Activated gamma-delta T cell (primary cell): ENCODE data around the gene GSTM4.
A peak's percentile ranks its signal among the peaks of the same experiment; 100 is the strongest.
"Not testable (repeated sequence)": the region's sequence is repeated elsewhere in the genome, so short reads cannot be mapped to it uniquely, and the experiment has no call there.

ENCODE experiments used
- DNase-seq: peaks from one replicate; lab custom pipeline; 2025; lab: John Stamatoyannopoulos, UW

GSTM4 gene

DNA sequence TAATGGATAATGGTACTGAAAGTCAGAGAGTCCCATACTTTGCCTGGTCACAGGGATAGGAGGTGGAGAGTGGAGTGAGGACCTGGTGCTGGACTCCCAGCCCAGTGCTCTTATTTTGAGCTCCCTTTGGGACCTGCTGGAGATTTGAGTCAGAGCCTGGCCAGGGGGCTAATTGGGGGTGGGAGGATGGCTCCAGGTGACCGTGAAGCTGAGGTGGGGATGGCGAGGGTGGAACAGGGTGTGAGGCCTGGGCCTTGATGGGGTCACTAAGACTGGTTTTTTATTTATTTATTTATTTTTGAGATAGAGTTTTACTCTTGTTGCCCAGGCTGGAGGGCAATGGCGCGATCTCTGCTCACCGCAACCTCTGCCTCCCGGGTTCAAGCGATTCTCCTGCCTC, 18.5 kb upstream of the GSTM4 start:
- DNase-seq: no peak

DNA sequence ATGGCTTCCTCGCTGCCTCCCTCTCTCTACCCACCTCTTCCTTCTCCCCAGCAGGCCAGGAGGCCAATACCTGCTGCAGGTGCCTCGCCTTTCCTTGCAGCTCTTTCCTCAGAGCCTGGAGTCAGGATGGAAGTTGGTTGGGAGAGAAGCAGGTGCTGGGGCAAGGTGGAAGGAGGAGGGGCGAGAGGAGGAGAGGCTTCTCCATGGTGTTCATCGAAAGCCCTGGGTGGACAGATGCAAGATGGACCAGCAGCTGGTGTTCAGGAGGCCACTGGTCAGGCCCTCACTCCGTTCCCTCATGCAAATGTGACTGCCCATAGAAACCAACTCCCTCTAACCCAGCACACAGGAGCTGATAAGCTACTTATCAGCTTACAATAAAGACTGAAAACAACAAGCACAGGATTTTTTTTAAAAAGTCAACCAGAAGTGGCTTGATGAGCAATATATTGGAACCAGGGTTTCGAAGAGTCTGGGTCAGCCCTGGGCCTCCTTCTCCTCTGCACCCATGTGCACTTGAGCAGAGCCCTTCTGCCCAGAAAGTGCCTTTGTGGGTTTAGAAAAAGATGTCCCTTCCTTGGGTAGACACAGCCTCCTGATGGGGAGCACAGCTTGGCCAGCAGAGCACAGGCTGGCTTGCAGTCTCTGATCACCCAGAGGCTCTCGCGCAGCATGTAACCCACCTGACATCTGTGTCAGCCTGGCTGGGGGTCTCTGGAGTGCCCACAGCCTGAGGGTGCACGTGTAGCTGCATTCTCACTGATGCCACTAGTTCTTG, 16.6 kb upstream of the GSTM4 start:
- DNase-seq: no peak

DNA sequence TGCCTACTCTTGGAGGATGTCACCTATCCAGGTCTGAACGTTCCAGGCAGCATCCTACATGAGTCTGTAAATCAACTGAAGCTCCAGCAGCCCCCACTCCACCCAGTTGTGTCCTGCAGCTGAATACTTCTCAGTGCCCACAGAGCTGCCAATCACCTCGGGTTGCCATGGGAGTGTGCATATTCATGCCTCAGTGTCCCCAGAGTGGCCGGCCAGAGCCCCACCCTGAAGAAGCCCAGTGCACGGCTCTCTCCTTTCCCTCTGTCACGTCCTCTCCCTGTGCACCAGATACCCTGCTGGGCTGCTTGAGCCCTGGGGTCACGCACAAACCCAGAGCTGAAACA, 16.1 kb upstream of the GSTM4 start:
- DNase-seq: no peak

GRCh38 chr1:109640285-109640865, 15.5 kb upstream of the GSTM4 start:
- DNase-seq: no peak

GRCh38 chr1:109641078-109641740, 14.7 kb upstream of the GSTM4 start:
- DNase-seq: no peak

GRCh38 chr1:109641861-109642260, 14.0 kb upstream of the GSTM4 start:
- DNase-seq: no peak

GRCh38 chr1:109642626-109643025, 13.3 kb upstream of the GSTM4 start:
- DNase-seq: no peak

GRCh38 chr1:109643385-109644230, 12.3 kb upstream of the GSTM4 start:
- DNase-seq: peak; percentile 64

DNA sequence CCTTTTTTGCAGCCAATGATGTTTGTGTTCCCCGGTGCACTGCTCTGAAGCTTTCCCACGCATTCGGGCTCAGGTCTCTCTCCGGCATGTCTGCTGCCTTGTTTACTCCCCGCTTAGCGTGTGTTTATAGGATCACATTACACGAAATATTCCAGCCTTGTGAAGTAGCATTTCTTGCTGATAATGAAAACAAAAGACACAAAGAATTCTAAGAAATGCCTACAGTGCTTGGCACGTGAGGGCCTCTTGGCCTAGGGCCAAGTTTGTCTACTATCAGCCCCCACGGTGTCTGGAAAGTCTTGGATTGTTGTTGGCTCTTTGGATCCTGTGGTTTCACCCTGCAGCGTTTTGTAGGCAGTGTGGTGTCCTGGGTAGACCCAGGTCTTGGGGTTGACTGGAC, 11.2 kb upstream of the GSTM4 start:
- no peak for DNase-seq

DNA sequence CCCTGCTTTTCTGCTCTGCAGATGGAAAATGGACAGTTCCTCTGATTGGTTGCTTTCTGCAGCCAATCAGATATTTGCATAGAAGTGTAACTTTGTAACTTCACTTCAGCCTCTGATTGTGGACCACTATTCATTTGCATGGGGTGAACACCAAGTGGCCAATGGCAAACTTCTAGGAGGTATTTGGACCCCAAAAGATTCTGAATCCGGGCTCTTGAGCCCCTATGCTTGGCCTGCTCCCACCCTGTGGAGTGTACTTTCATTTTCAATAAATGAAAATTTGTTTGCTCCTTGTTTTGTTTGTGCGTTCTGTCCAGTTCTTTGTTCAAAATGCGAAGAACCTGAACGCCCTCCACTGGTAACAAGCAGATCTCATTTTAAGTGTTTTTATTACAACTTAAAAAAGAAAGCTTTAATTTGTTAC, 6.4 kb upstream of the GSTM4 start:
- DNase-seq: no peak

- DNase-seq: no peak
These were observed 5.3 kb upstream of the GSTM4 start for GRCh38 chr1:109650609-109651008.

DNA sequence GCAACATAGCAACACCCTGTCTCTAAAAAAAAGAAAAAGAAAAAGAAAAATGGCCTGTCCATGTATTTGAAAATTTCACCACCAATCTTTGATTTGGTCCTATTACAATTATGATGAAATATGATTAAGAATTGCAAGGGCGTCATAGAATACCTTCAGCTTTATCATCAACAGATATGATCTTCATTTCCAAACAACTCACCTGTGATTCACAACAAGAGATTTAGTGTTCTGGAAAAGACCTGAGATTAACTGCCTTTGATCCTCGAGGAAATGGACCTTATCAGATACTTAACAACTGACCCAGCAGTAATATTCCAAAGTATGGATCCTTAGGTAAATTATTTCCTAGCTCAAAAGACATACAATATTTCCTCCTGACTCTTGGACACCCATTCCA, 3.5 kb upstream of the GSTM4 start:
- DNase-seq: no peak

- no peak for DNase-seq
These were observed 2.6 kb upstream of the GSTM4 start for GRCh38 chr1:109653306-109653705.

DNA sequence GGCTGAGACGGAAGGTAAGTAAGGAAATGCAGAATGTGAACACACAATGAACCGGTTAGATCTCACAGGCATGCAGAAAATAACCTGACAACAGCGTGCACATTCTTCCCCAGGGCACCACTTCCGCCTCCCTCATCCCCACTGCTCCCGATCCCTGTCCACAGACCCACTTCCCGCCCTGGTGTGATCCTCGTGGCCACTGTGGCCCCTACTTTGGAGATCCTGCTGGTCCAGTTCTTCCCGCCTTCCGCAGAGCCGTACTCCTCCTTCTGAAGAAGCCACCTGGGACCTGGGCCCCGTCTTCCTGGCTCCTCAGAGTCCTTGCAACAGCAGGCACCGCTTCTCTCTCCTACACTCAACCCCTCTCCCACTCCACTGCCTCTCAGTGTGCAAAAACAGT, 1.4 kb upstream of the GSTM4 start:
- no peak for DNase-seq

GRCh38 chr1:109657395-109657794, 1.5 kb downstream of the GSTM4 start:
- no peak for DNase-seq

DNA sequence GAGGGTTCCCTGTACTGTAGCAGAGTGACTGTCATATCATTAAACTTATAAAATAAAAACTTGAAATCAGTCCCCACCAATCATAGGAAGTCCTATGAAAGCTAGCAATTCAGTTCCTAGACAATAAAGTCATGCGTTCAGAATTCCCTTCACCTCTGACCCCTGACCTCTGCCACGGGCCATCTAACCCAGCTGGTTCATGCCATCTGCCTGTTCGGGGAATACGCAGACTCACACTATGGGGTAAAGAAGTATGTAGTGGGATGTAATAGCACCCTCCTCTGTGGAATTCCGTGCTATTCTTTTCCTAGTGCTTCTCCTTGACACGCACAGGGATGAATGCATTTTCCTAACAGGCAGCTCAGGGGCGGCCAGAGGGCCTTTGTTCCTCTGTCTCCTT, 2.1 kb downstream of the GSTM4 start:
- no peak for DNase-seq

DNA sequence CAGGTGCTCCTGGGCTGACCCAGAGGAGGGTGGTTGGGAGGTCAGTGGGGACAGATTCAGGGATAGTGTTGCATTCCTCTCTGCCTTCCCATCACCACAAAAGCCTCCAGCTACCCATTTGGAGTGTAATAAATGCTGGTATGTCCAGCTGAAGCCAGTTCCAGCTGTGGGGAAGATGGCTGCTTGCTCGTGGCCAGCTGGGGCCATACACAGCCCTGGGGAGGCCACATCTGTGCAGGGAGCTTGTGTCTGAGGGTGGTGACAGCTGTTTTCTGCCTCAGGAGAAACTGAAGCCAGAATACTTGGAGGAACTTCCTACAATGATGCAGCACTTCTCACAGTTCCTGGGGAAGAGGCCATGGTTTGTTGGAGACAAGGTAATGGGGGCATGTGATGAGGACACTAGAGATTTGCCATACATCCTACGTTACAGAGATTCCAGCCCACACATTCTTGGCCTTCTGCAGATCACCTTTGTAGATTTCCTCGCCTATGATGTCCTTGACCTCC, 2.7 kb downstream of the GSTM4 start:
- DNase-seq: no peak

DNA sequence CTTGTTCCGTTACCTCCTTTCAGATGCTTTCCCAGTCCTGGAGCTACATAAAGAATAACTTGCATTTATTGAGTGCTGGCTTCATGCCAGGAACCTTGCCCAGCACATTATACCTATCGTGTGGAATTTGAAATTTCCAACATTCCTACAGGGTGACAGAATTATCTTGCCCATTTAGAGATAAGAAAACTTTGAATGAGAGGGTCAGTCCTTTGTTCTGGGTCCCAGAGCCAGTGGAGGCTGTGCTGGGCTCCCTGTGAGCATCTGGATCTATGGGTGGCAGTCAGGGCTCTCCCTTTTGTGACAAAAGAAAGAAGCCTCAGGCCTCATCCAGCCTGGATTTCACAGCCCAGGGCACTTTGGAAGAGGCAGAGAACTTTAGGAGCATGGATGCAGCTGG, 3.2 kb downstream of the GSTM4 start:
- DNase-seq: no peak

DNA sequence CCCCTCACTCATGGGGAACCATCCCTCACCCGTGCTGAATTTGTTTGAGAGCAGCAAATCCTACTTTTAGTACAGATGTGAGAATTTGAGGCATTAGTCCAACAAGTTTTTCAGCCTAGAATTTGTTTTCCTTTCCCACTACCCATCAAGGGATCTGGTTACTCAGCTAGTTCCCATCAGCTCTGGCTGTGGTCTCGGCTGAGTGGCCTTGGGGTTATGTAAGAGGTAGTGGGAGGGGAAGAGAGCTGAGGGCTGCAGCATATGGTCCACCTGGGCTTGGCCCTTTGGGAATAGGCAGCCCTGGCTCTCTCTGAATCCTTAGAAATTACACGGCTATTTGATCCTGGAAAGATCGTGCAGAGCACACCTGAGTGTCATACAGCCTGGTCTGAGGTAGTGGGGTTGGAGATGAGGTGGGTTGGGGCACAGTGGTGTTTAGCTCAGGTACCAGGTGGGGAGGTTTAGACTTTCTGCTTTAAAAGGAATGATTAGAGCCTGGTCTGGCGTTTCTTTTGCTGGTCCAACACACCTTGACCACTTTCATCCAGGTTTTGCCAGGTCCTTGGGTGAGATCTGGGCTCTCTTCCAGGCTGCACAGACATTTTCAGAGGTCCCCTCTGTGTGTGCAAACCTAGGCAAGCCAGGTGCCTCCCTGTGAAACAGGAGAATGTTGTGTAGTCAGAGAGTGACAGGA, 4.2 kb downstream of the GSTM4 start:
- DNase-seq: no peak

GRCh38 chr1:109660691-109661026, 4.8 kb downstream of the GSTM4 start:
- DNase-seq: not testable (repeated sequence)

GRCh38 chr1:109661391-109661790, 5.5 kb downstream of the GSTM4 start:
- DNase-seq: no peak

- DNase-seq: no peak
These were observed 8.8 kb downstream of the GSTM4 start for GRCh38 chr1:109664671-109665070.
